ENCODE measurements around the gene WDR27. TPM values are rescaled to one million over a fixed set of nuclear protein-coding genes. Genes with fewer than 3 reads are reported as not detected.
A peak's percentile ranks its signal among the peaks of the same experiment; 100 is the strongest.

WDR27 gene
- polyA plus RNA-seq, 2 of the 4 experiments (the other 2 are of a cell fraction): 18.9 to 36.1 TPM

DNA sequence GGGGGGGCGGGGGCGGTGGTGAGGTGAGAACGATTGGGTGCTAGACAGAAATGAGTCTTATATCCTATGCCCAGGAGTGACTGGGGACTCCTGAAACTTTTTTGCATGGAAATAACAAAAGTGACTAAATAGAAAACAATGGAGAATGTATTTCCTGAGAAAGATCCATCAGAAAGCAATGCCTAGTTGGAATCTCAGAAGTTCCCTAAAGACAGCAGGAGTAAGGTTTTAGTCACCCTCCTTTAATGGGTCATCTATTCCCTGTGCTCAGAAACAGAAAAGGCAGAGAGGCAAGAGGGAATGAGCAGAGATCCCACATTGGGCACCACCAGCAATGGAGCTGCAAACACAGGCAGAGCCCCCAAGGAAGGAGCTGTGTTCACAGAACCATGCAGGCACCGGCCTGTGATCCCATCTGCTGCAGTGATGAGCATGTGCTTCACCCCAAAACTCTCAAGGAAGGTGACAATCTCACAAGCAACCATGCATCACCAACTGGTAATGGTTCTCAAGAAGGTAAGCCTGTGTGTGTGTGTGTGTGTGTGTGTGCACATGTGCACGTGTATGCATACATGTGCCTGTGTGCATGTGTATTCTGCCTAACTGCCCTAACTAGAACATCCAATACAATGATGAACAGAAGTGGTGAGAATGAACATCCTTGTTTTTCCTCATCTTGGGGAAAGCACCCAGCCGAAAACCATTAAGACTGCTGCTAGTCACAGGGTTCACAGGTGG is 168.4 kb downstream of the WDR27 start:
- Histone ChIP-seq H3K4me1 (peaks cover 23% of the 10 kb centered on the region), H3K4me2 (no peak overlapping the region), H3K27ac (no peak overlapping the region), H3K4me3 (no peak overlapping the region), H3K9me3 (peaks cover 8% of the 10 kb centered on the region; the same call in 1 of the 3 replicates)
- DNase-seq (ENCODE audit: low read depth in 1 of 2, low spot score in 1 of 2): no peak
- ATAC-seq: no peak
- TF ChIP-seq MAFK (IDR thresholded peaks at IDR 0.05; ENCODE audit: partially characterized antibody) (no peak), FOSB (CRISPR knock-in tag; IDR thresholded peaks at IDR 0.05) (no peak), ESRRA (IDR thresholded peaks at IDR 0.05; ENCODE audit: borderline replicate concordance, low read length) (no peak), FOXS1 (CRISPR knock-in tag; IDR thresholded peaks at IDR 0.05) (no peak), NR3C1 (IDR thresholded peaks at IDR 0.05) (no peak)
- CTCF ChIA-PET: no interaction called here
- POLR2A ChIA-PET: no interaction called here
- no peak for FAIRE-seq
- 87% methylated on average over 4 of the region's 6 CpGs for WGBS (ENCODE audit: missing lambda C conversion rate)

DNA sequence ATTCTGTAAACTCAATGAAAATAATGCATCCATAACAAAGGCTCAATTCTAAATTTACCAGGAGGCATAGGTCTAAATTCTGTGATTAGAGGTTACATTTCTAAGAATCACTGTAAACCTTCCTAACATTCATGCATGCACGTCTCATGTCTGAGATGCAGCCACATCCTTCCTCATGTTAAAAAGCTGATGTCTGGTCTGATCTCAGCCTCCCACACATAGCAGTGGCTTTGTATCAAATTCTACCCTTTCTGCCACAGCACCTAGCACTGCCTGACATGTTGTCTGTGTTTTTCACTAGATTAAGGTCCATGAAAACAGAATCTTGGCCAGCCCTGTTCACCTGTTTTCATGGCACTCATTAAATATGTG is 171.1 kb downstream of the WDR27 start:
- DNase-seq (ENCODE audit: low read depth in 1 of 2, low spot score in 1 of 2) (no peak), ATAC-seq (peak; percentile 23 to 43; a peak in 2 of 6 replicates), FAIRE-seq (no peak)
- TF ChIP-seq PHF8 (IDR thresholded peaks at IDR 0.05; ENCODE audit: borderline replicate concordance, low read depth) (no peak), POLR2AphosphoS2 (conservative IDR thresholded peaks at IDR 0.05; ENCODE audit: low read length) (no peak), BHLHE40 (IDR thresholded peaks at IDR 0.05; ENCODE audit: low read depth, low read length) (no peak), ESRRA (IDR thresholded peaks at IDR 0.05; ENCODE audit: borderline replicate concordance, low read length) (no peak), MYC (IDR thresholded peaks at IDR 0.05; ENCODE audit: borderline replicate concordance, low read length) (no peak), MAZ (IDR thresholded peaks at IDR 0.05; ENCODE audit: borderline replicate concordance, low read depth, low read length) (no peak), KDM5A (IDR thresholded peaks at IDR 0.05) (no peak), ZNF302 (CRISPR knock-in tag; IDR thresholded peaks at IDR 0.05) (no peak), FOSB (CRISPR knock-in tag; IDR thresholded peaks at IDR 0.05) (no peak), RAD21 (conservative IDR thresholded peaks at IDR 0.05 in 1 of 2, IDR thresholded peaks at IDR 0.05 in 1 of 2) (no peak), TP53 (CRISPR knock-in tag; IDR thresholded peaks at IDR 0.05) (no peak), TFCP2L1 (CRISPR knock-in tag; IDR thresholded peaks at IDR 0.05) (no peak)
- TF ChIP-seq, protein P1, sequence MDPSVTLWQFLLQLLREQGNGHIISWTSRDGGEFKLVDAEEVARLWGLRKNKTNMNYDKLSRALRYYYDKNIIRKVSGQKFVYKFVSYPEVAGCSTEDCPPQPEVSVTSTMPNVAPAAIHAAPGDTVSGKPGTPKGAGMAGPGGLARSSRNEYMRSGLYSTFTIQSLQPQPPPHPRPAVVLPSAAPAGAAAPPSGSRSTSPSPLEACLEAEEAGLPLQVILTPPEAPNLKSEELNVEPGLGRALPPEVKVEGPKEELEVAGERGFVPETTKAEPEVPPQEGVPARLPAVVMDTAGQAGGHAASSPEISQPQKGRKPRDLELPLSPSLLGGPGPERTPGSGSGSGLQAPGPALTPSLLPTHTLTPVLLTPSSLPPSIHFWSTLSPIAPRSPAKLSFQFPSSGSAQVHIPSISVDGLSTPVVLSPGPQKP (IDR thresholded peaks at IDR 0.05; ENCODE audit: low read depth, low read length): no peak
- TF ChIP-seq, protein P2, sequence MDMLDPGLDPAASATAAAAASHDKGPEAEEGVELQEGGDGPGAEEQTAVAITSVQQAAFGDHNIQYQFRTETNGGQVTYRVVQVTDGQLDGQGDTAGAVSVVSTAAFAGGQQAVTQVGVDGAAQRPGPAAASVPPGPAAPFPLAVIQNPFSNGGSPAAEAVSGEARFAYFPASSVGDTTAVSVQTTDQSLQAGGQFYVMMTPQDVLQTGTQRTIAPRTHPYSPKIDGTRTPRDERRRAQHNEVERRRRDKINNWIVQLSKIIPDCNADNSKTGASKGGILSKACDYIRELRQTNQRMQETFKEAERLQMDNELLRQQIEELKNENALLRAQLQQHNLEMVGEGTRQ (IDR thresholded peaks at IDR 0.05): no peak
- TF ChIP-seq, protein P3, sequence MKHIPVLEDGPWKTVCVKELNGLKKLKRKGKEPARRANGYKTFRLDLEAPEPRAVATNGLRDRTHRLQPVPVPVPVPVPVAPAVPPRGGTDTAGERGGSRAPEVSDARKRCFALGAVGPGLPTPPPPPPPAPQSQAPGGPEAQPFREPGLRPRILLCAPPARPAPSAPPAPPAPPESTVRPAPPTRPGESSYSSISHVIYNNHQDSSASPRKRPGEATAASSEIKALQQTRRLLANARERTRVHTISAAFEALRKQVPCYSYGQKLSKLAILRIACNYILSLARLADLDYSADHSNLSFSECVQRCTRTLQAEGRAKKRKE (CRISPR knock-in tag; IDR thresholded peaks at IDR 0.05; ENCODE audit: low read depth): no peak
- TF ChIP-seq, protein P4, sequence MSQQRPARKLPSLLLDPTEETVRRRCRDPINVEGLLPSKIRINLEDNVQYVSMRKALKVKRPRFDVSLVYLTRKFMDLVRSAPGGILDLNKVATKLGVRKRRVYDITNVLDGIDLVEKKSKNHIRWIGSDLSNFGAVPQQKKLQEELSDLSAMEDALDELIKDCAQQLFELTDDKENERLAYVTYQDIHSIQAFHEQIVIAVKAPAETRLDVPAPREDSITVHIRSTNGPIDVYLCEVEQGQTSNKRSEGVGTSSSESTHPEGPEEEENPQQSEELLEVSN (IDR thresholded peaks at IDR 0.05; ENCODE audit: borderline replicate concordance, low read depth): no peak
- TF ChIP-seq, protein P5, sequence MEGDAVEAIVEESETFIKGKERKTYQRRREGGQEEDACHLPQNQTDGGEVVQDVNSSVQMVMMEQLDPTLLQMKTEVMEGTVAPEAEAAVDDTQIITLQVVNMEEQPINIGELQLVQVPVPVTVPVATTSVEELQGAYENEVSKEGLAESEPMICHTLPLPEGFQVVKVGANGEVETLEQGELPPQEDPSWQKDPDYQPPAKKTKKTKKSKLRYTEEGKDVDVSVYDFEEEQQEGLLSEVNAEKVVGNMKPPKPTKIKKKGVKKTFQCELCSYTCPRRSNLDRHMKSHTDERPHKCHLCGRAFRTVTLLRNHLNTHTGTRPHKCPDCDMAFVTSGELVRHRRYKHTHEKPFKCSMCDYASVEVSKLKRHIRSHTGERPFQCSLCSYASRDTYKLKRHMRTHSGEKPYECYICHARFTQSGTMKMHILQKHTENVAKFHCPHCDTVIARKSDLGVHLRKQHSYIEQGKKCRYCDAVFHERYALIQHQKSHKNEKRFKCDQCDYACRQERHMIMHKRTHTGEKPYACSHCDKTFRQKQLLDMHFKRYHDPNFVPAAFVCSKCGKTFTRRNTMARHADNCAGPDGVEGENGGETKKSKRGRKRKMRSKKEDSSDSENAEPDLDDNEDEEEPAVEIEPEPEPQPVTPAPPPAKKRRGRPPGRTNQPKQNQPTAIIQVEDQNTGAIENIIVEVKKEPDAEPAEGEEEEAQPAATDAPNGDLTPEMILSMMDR (IDR thresholded peaks at IDR 0.05): no peak
- Histone ChIP-seq H3K4me1 (peaks cover 28% of the 10 kb centered on the region), H3K27ac (peak overlapping the region; percentile 62 to 79; a peak in 3 of 6 replicates), H3K4me2 (peak overlapping the region; percentile 79; the same call in 2 of the 3 replicates), H3K9me3 (peaks cover 8% of the 10 kb centered on the region; the same call in 1 of the 3 replicates), H3K4me3 (no peak overlapping the region)
- ChIA-PET CTCF (no interaction called here), POLR2A (interaction anchor here (1.0 kb wide), 1 partner anchor 171 kb away, joined by 3 read pairs; the partner anchor contains the start of genes C6orf120 and WDR27)
- 91% methylated on average over 1 of the region's 1 CpG for WGBS (ENCODE audit: missing lambda C conversion rate)
